H1 (cell line): ENCODE data around the gene DPYSL4. TPM values are rescaled to one million over a fixed set of nuclear protein-coding genes. Genes with fewer than 3 reads are reported as not detected.

Experiments
- CTCF ChIA-PET: fragments of 300-600 bp; sonication (Branson Sonifier 250); formaldehyde crosslinking; loops from one replicate; lab custom pipeline; 2021; ENCODE audit not compliant: partially characterized antibody; lab: Charles Lee
- POLR2A ChIA-PET: fragments of 300-600 bp; sonication (Branson Sonifier 250); formaldehyde crosslinking; loops from one replicate; lab custom pipeline; 2021; ENCODE audit warnings: inconsistent platforms; ENCODE audit not compliant: partially characterized antibody; lab: Charles Lee
- DNase-seq, 2 experiments: peaks; one replicate each; pipeline versions ENCODE4 v3.0.0 to v3.0.0-alpha.2; 2010 to 2022; ENCODE audit warnings: low spot score in 2 of 2, low read depth in 1 of 2, mixed read lengths in 1 of 2
- FAIRE-seq: peaks from 2 replicates; lab custom pipeline; 2011; peaks lifted over from hg19 to GRCh38; lab: Jason Lieb, UNC
- H2AFZ ChIP-seq: 2 replicates; pipeline ENCODE4 v1.8.1; 2012; ENCODE audit warnings: low read length, inconsistent platforms
- H2AK5ac ChIP-seq: 2 replicates; pipeline ENCODE4 v1.6.1; 2013; ENCODE audit warnings: low read depth, low read length
- H2BK120ac ChIP-seq: replicated peaks from 2 replicates; pipeline ENCODE3; 2013; ENCODE audit warnings: low read depth, low read length, inconsistent platforms
- H2BK12ac ChIP-seq: 2 replicates; pipeline ENCODE4 v1.6.1; 2013; ENCODE audit warnings: low read depth, low read length
- H2BK15ac ChIP-seq: 2 replicates; pipeline ENCODE4 v1.6.1; 2013; ENCODE audit warnings: low read length
- H2BK20ac ChIP-seq: 2 replicates; pipeline ENCODE4 v1.6.1; 2013; ENCODE audit warnings: low read length
- H2BK5ac ChIP-seq: 2 replicates; pipeline ENCODE4 v1.6.1; 2013; ENCODE audit warnings: low read depth, low read length
- H3K14ac ChIP-seq: 2 replicates; pipeline ENCODE4 v1.6.1; 2013; ENCODE audit warnings: inconsistent platforms; ENCODE audit not compliant: insufficient read length
- H3K18ac ChIP-seq: 2 replicates; pipeline ENCODE4 v1.6.1; 2013; ENCODE audit warnings: low read length; ENCODE audit errors: extremely low read depth
- H3K23ac ChIP-seq: 2 replicates; pipeline ENCODE4 v1.6.1; 2013; ENCODE audit warnings: inconsistent platforms; ENCODE audit not compliant: insufficient read length
- H3K23me2 ChIP-seq: 2 replicates; pipeline ENCODE4 v1.6.1; 2013; ENCODE audit warnings: low read depth, low read length
- H3K27ac ChIP-seq: 2 replicates; pipeline ENCODE4 v1.6.1; 2011; ENCODE audit warnings: low read depth, low read length, inconsistent platforms
- H3K27me3 ChIP-seq, 4 experiments: replicated peaks in 1 of 4; 1 replicate in 1 of 4; 2 replicates in 3 of 4; pipeline versions ENCODE4 v1.6.1 to v1.8.1; 2011 to 2013; ENCODE audit warnings: low read length in 3 of 4, mild to moderate bottlenecking in 3 of 4, inconsistent platforms in 2 of 4, mixed read lengths in 2 of 4, moderate library complexity in 1 of 4; ENCODE audit not compliant: control insufficient read depth in 3 of 4, insufficient read depth in 3 of 4; ENCODE audit errors: extremely low read depth in 1 of 4
- H3K36me3 ChIP-seq, 4 experiments: 2 replicates each; pipeline versions ENCODE4 v1.6.1 to v1.8.1; 2011 to 2013; ENCODE audit warnings: mild to moderate bottlenecking in 4 of 4, low read length in 3 of 4, moderate library complexity in 2 of 4, control low read depth in 1 of 4, inconsistent platforms in 1 of 4; ENCODE audit not compliant: insufficient read depth in 4 of 4, control insufficient read depth in 2 of 4
- H3K4ac ChIP-seq: replicated peaks from 2 replicates; pipeline ENCODE3; 2013; ENCODE audit warnings: low read length, low read depth, mixed read lengths, inconsistent platforms; ENCODE audit not compliant: insufficient read length
- H3K4me1 ChIP-seq, 4 experiments: replicated peaks in 1 of 4; 1 replicate in 1 of 4; 2 replicates in 3 of 4; pipeline versions ENCODE4 v1.6.1 to v1.8.1; 2011 to 2013; ENCODE audit warnings: low read length in 3 of 4, inconsistent platforms in 2 of 4, mixed read lengths in 1 of 4; ENCODE audit not compliant: insufficient read depth in 4 of 4, control insufficient read depth in 3 of 4
- H3K4me2 ChIP-seq, 2 experiments: 2 replicates each; pipeline versions ENCODE4 v1.6.1 to v1.8.1; 2011 to 2013; ENCODE audit warnings: low read depth in 2 of 2, low read length in 2 of 2, control low read depth in 1 of 2, inconsistent platforms in 1 of 2, mild to moderate bottlenecking in 1 of 2; ENCODE audit not compliant: insufficient read depth in 1 of 2
- H3K4me3 ChIP-seq, 4 experiments: fragments of 200-600, 300-600 bp in 1 of 4; sonication (generic), shearing (Covaris generic), sonication (Bioruptor Twin) in 1 of 4; 2 replicates each; pipeline versions ENCODE4 v1.5.1 to v1.8.1; 2011 to 2016; ENCODE audit warnings: low read length in 4 of 4, low read depth in 3 of 4, control low read depth in 2 of 4, inconsistent platforms in 2 of 4, mild to moderate bottlenecking in 2 of 4, mixed read lengths in 1 of 4, moderate library complexity in 1 of 4; ENCODE audit not compliant: insufficient read depth in 2 of 4; ENCODE audit errors: extremely low read depth in 1 of 4
- H3K56ac ChIP-seq: replicated peaks from 2 replicates; pipeline ENCODE3; 2013; ENCODE audit warnings: low read depth, mild to moderate bottlenecking, mixed read lengths, low read length, inconsistent platforms; ENCODE audit not compliant: insufficient read length
- H3K79me1 ChIP-seq: 2 replicates; pipeline ENCODE4 v1.6.1; 2013; ENCODE audit warnings: low read depth, low read length, control low read depth
- H3K79me2 ChIP-seq, 2 experiments: 2 replicates each; pipeline versions ENCODE4 v1.6.1 to v1.8.1; 2012 to 2013; ENCODE audit warnings: low read length in 2 of 2, mild to moderate bottlenecking in 2 of 2, inconsistent platforms in 1 of 2; ENCODE audit not compliant: insufficient read depth in 2 of 2, control insufficient read depth in 1 of 2
- H3K9ac ChIP-seq, 4 experiments: replicated peaks in 1 of 4; 1 replicate in 1 of 4; 2 replicates in 3 of 4; pipeline versions ENCODE4 v1.6.1 to v1.8.1; 2011 to 2013; ENCODE audit warnings: low read depth in 3 of 4, low read length in 3 of 4, control low read depth in 2 of 4, mild to moderate bottlenecking in 2 of 4, moderate library complexity in 2 of 4, inconsistent platforms in 1 of 4; ENCODE audit errors: extremely low read depth in 1 of 4
- H3K9me3 ChIP-seq, 2 experiments: 2 replicates each; pipeline versions ENCODE4 v1.6.1 to v1.8.1; 2012 to 2013; ENCODE audit warnings: mild to moderate bottlenecking in 2 of 2, moderate library complexity in 2 of 2, control low read depth in 1 of 2, inconsistent platforms in 1 of 2, low read depth in 1 of 2, low read length in 1 of 2, mixed read lengths in 1 of 2; ENCODE audit not compliant: insufficient read depth in 2 of 2
- H4K20me1 ChIP-seq, 2 experiments: replicated peaks in 1 of 2; 2 replicates each; pipeline versions ENCODE3 to v1.8.1; 2011 to 2013; ENCODE audit warnings: inconsistent platforms in 2 of 2, low read length in 2 of 2, mild to moderate bottlenecking in 1 of 2; ENCODE audit not compliant: insufficient read depth in 2 of 2, control insufficient read depth in 1 of 2
- H4K5ac ChIP-seq: 2 replicates; pipeline ENCODE4 v1.6.1; 2013; ENCODE audit warnings: low read length, low read depth, mixed read lengths, inconsistent platforms; ENCODE audit not compliant: insufficient read length
- H4K8ac ChIP-seq: 2 replicates; pipeline ENCODE4 v1.8.0; 2013; ENCODE audit warnings: mild to moderate bottlenecking, moderate library complexity, low read length, inconsistent platforms; ENCODE audit not compliant: insufficient read depth; ENCODE audit errors: extremely low read depth
- H4K91ac ChIP-seq: replicated peaks from 2 replicates; pipeline ENCODE3; 2013; ENCODE audit warnings: low read length, mixed read lengths, inconsistent platforms; ENCODE audit not compliant: insufficient read length
- CBX5 ChIP-seq: fragments of 300-800, 300-1000 bp; sonication (generic); IDR thresholded peaks from 2 replicates; pipeline ENCODE4 v1.7.1; 2016; ENCODE audit warnings: antibody characterized with exemption, low read length, low read depth
- CHD1 ChIP-seq: IDR thresholded peaks from 2 replicates; pipeline ENCODE4 v1.6.1; 2012; ENCODE audit warnings: low read depth, low read length, improper control_type of control experiment
- CTBP2 ChIP-seq: IDR thresholded peaks from 2 replicates; pipeline ENCODE4 v1.7.0; 2011; ENCODE audit warnings: borderline replicate concordance, mild to moderate bottlenecking, moderate library complexity, mixed read lengths, low read length; ENCODE audit not compliant: insufficient read depth, insufficient read length
- CTCF ChIP-seq, 3 experiments: IDR thresholded peaks; 1 replicate in 2 of 3; 2 replicates in 1 of 3; pipeline versions ENCODE4 v1.5.1 to v1.6.1; 2011; ENCODE audit warnings: low read length in 3 of 3, mild to moderate bottlenecking in 3 of 3, inconsistent platforms in 2 of 3, low read depth in 1 of 3, moderate library complexity in 1 of 3; ENCODE audit not compliant: insufficient read depth in 1 of 3; ENCODE audit errors: control extremely low read depth in 1 of 3
- EGR1 ChIP-seq: IDR thresholded peaks from 2 replicates; pipeline ENCODE4 v1.6.1; 2011; ENCODE audit warnings: low read depth, low read length, borderline replicate concordance
- KDM5A ChIP-seq: fragments of 200-600 bp; IDR thresholded peaks from 2 replicates; pipeline ENCODE4 v1.7.1; 2012; ENCODE audit warnings: mild to moderate bottlenecking, low read length, inconsistent platforms, mixed read lengths
- RBBP5 ChIP-seq: IDR thresholded peaks from 2 replicates; pipeline ENCODE4 v1.7.1; 2012; ENCODE audit warnings: low read depth, mild to moderate bottlenecking, inconsistent platforms, low read length, moderate library complexity, borderline replicate concordance
- SAP30 ChIP-seq: fragments of 300-600 bp; sonication (generic); IDR thresholded peaks from 2 replicates; pipeline ENCODE4 v1.7.1; 2012; ENCODE audit warnings: low read length, moderate library complexity, mild to moderate bottlenecking, inconsistent platforms; ENCODE audit not compliant: insufficient read depth, insufficient replicate concordance
- SIRT6 ChIP-seq: IDR thresholded peaks from one replicate; pipeline ENCODE4 v1.7.1; 2012; ENCODE audit warnings: low read length, inconsistent platforms
- SIX5 ChIP-seq: IDR thresholded peaks from 2 replicates; pipeline ENCODE4 v1.6.1; 2011; ENCODE audit warnings: mild to moderate bottlenecking, low read depth, low read length
- SP2 ChIP-seq: IDR thresholded peaks from 2 replicates; pipeline ENCODE4 v1.6.1; 2012; ENCODE audit warnings: mild to moderate bottlenecking, low read length, inconsistent platforms
- TAF7 ChIP-seq: optimal IDR thresholded peaks from 2 replicates; pipeline ENCODE3; 2011; ENCODE audit warnings: low read depth, mild to moderate bottlenecking, inconsistent platforms, low read length, moderate library complexity, borderline replicate concordance
- WGBS, 2 experiments: shearing (Covaris generic) in 1 of 2; methylation state at CpG; one replicate each; pipeline versions ENCODE4 v1.1.6 to v1.1.7; 2013 to 2015; ENCODE audit warnings: low lambda C conversion rate in 2 of 2, mixed read lengths in 2 of 2, inconsistent platforms in 1 of 2, low coverage in 1 of 2, missing lambda C conversion rate in 1 of 2; ENCODE audit not compliant: insufficient replicate concordance in 2 of 2, insufficient coverage in 1 of 2, insufficient read length in 1 of 2; ENCODE audit errors: extremely low coverage in 1 of 2, missing lambda C conversion rate in 1 of 2; 5-methylcytosine and 5-hydroxymethylcytosine counted together
- polyA plus RNA-seq, 7 experiments: library from polyadenylated mRNA; depleted of rRNA in 3 of 7; stranded (reverse) in 5 of 7; unstranded in 2 of 7; fragments of >200 nt in 5 of 7; fragments of 200-250 nt in 2 of 7; gene quantifications; 1 replicate in 5 of 7; 2 replicates in 1 of 7; 4 replicates in 1 of 7; pipeline versions ENCODE4 v1.2.1 to v1.2.3, GENCODE V29; 2011 to 2013; ENCODE audit warnings: missing spikeins in 2 of 7, mixed read lengths in 2 of 7
- total RNA-seq: library from RNA; stranded (reverse); fragmentation: NEBNext Ultra II Directional; extraction: Animal tissue kit (Norgen Biotek cat#: 25700); gene quantifications from 2 replicates; pipeline ENCODE4 v1.2.1, GENCODE V29; 2021

The DPYSL4 gene
- total and polyA plus RNA-seq, 2 of the 8 experiments (the other 6 are each of a cell fraction or from before 2014, with no cell fraction given): 12.9 to 15.2 TPM

DNA sequence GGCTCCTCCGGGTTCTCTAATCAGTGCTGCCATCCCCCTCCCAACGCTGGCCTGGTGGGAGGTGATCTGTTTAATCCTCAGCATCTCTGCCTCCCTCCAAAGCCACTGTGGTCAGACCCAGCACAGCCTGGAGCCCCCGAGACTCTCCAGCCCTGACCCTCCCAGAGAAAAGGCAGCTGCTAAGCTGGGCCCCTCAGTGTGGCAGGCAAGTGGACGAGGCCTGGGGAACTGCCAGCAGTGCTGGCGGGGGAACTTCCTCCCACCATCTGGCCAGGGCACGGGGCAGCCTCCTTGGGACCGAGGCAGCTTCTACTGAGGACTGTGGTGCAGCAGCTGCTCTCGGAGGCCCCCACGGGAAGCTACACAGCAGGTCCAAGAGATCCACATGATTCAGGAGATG, 51.1 kb downstream of the DPYSL4 start:
- H3K4me2 ChIP-seq: no peak overlapping the region
- no peak overlapping the region for H2BK20ac ChIP-seq
- H2AK5ac ChIP-seq: no peak overlapping the region
- no peak overlapping the region for H3K4me3 ChIP-seq
- FAIRE-seq (no peak), DNase-seq (no peak)
- no peak overlapping the region for H4K91ac ChIP-seq
- H4K8ac ChIP-seq: no peak overlapping the region
- no peak overlapping the region for H2BK5ac ChIP-seq
- H3K23me2 ChIP-seq: no peaks in the 10 kb centered on the region
- H3K79me2 ChIP-seq: no peaks in the 10 kb centered on the region
- H3K4me1 ChIP-seq: no peaks in the 10 kb centered on the region; a peak in 1 of 7 replicates
- no peak overlapping the region for H3K56ac ChIP-seq
- 85% methylated on average over 9 of the region's 9 CpGs; no CpG with 5 or more reads in 1 of the 2 experiments for WGBS, 2 experiments
- H3K36me3 ChIP-seq: no peaks in the 10 kb centered on the region
- CTCF ChIA-PET: interaction anchor here (0.9 to 1.9 kb wide), 9 partner anchors 8 to 123 kb away, joined by 3 to 5 read pairs (median 3); no protein-coding TSS in a partner anchor
- no peaks in the 10 kb centered on the region for H3K9me3 ChIP-seq
- H4K20me1 ChIP-seq: peaks cover 0 to 4% of the 10 kb centered on the region in 2 experiments
- H3K9ac ChIP-seq: no peak overlapping the region
- no peak overlapping the region for H3K14ac ChIP-seq
- H3K4ac ChIP-seq: no peak overlapping the region
- no peak overlapping the region for H4K5ac ChIP-seq
- no peak overlapping the region for H2AFZ ChIP-seq
- H3K79me1 ChIP-seq: no peaks in the 10 kb centered on the region
- no peak overlapping the region for H3K23ac ChIP-seq
- H2BK120ac ChIP-seq: no peak overlapping the region
- no peak overlapping the region for H2BK15ac ChIP-seq
- no peak overlapping the region for H3K27ac ChIP-seq
- POLR2A ChIA-PET: no interaction called here
- H3K27me3 ChIP-seq: no peaks in the 10 kb centered on the region; a peak in 1 of 7 replicates
- H3K18ac ChIP-seq: no peak overlapping the region
- H2BK12ac ChIP-seq: no peak overlapping the region
- TF ChIP-seq CTBP2 (no peak), TAF7 (no peak), CHD1 (no peak), CTCF (IDR thresholded peaks at IDR 0.05; ENCODE audit: control extremely low read depth in 1 of 3, insufficient read depth in 1 of 3, low read depth in 1 of 3, low read length in 3 of 3) (no peak), EGR1 (no peak), RBBP5 (no peak), SIRT6 (no peak), SP2 (no peak), KDM5A (no peak), SIX5 (no peak), SAP30 (no peak), CBX5 (no peak)
